Keratinocyte (primary cell): Measurements from ENCODE around the gene GCK.

ENCODE experiments used
- EZH2 ChIP-seq: IDR thresholded peaks from one replicate; pipeline ENCODE4 v1.6.1; 2012; ENCODE audit warnings: inconsistent platforms, mild to moderate bottlenecking, low read length, moderate library complexity
- TF ChIP-seq, protein P1 (sequence below), 3 experiments: IDR thresholded peaks in 1 of 3; conservative IDR thresholded peaks in 1 of 3; optimal IDR thresholded peaks in 1 of 3; 2 replicates in 2 of 3; 3 replicates in 1 of 3; pipeline versions ENCODE3 to v1.5.1; 2011; ENCODE audit warnings: low read length in 3 of 3, mild to moderate bottlenecking in 3 of 3, moderate library complexity in 2 of 3, control low read depth in 1 of 3, inconsistent platforms in 1 of 3; ENCODE audit not compliant: insufficient read depth in 2 of 3; ENCODE audit errors: extremely low read depth in 1 of 3

DNA sequence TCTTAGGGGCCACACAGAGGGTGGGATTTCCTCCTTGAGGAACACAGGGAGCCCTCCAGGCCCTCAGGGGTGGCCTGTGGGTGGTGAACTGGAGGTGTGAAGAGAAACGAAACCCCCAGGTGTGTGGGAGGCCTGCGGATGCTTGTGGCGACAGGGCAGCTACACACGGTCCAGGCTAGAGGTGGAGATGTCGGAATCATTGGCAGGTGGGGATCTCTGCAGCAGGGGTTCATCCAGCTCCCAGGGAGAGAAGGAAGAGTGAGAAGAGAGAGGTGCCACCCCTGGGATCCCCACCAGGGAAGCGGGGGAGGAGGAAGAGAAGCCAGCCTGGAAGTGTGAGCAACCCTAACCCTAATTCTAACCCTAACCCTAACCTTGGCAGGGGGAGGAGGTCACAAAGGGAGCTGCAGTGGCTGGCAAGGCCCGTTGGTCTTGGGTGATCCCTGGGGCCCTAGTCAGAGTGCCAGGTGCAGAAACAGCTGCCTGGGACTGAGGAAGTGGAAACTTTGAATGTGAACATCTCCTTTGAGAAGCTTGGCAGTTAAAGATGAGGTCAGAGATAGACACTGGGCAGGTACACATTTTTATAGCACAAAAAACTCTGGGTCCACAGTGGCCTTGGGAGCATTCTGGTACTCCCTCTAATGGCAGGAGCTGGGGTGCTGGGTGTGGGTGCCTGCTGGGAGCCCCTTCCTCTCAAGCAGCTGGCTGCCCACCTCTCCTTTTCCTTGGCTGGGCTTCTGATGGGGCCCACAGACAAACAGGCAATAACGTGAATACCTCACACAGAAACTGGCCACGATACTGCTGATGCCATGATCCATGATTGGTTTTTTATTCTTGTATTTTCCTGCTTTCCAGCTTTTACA is 91.9 kb downstream of the GCK start:
- TF ChIP-seq, protein P1, sequence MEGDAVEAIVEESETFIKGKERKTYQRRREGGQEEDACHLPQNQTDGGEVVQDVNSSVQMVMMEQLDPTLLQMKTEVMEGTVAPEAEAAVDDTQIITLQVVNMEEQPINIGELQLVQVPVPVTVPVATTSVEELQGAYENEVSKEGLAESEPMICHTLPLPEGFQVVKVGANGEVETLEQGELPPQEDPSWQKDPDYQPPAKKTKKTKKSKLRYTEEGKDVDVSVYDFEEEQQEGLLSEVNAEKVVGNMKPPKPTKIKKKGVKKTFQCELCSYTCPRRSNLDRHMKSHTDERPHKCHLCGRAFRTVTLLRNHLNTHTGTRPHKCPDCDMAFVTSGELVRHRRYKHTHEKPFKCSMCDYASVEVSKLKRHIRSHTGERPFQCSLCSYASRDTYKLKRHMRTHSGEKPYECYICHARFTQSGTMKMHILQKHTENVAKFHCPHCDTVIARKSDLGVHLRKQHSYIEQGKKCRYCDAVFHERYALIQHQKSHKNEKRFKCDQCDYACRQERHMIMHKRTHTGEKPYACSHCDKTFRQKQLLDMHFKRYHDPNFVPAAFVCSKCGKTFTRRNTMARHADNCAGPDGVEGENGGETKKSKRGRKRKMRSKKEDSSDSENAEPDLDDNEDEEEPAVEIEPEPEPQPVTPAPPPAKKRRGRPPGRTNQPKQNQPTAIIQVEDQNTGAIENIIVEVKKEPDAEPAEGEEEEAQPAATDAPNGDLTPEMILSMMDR (optimal IDR thresholded peaks at IDR 0.05 in 1 of 3, IDR thresholded peaks at IDR 0.05 in 1 of 3, conservative IDR thresholded peaks at IDR 0.05 in 1 of 3; ENCODE audit: extremely low read depth in 1 of 3, insufficient read depth in 2 of 3, low read length in 3 of 3) = no peak
- no peak for TF ChIP-seq EZH2
